Measurements from ENCODE around the gene TXNL4A.

TXNL4A gene

GRCh38 chr18:79934311-79935097, 53.9 kb downstream of the TXNL4A start:
- no peak for DNase-seq

- no peak for DNase-seq
These were observed 54.6 kb downstream of the TXNL4A start for GRCh38 chr18:79933765-79934164.

- no peak for DNase-seq
These were observed 55.5 kb downstream of the TXNL4A start for GRCh38 chr18:79932907-79933306.

GRCh38 chr18:79931475-79931874, 56.9 kb downstream of the TXNL4A start:
- DNase-seq = no peak

GRCh38 chr18:79930020-79930642, 58.2 kb downstream of the TXNL4A start:
- no peak for DNase-seq

- no peak for DNase-seq
These were observed 59.8 kb downstream of the TXNL4A start for GRCh38 chr18:79928563-79928960.

GRCh38 chr18:79927607-79928562, 60.5 kb downstream of the TXNL4A start:
- no peak for DNase-seq

- DNase-seq = no peak
These were observed 61.4 kb downstream of the TXNL4A start for GRCh38 chr18:79926715-79927606.

- DNase-seq = no peak
These were observed 62.1 kb downstream of the TXNL4A start for GRCh38 chr18:79926306-79926705.

GRCh38 chr18:79924814-79925731, 63.3 kb downstream of the TXNL4A start:
- DNase-seq = no peak

GRCh38 chr18:79923896-79924585, 64.3 kb downstream of the TXNL4A start:
- no peak for DNase-seq

GRCh38 chr18:79922971-79923411, 65.4 kb downstream of the TXNL4A start:
- no peak for DNase-seq

- no peak for DNase-seq
These were observed 66.1 kb downstream of the TXNL4A start for GRCh38 chr18:79921984-79922965.
